SH-SY5Y (cell line): Measurements from ENCODE around the gene SMOC1.

Source experiments
- GATA2 ChIP-seq: IDR thresholded peaks from 2 replicates; pipeline ENCODE4 v1.6.1; 2011; ENCODE audit warnings: mild to moderate bottlenecking, low read depth, low read length
- GATA3 ChIP-seq: IDR thresholded peaks from 2 replicates; pipeline ENCODE4 v1.6.1; 2011; ENCODE audit warnings: low read depth, mild to moderate bottlenecking, low read length, moderate library complexity

DNA sequence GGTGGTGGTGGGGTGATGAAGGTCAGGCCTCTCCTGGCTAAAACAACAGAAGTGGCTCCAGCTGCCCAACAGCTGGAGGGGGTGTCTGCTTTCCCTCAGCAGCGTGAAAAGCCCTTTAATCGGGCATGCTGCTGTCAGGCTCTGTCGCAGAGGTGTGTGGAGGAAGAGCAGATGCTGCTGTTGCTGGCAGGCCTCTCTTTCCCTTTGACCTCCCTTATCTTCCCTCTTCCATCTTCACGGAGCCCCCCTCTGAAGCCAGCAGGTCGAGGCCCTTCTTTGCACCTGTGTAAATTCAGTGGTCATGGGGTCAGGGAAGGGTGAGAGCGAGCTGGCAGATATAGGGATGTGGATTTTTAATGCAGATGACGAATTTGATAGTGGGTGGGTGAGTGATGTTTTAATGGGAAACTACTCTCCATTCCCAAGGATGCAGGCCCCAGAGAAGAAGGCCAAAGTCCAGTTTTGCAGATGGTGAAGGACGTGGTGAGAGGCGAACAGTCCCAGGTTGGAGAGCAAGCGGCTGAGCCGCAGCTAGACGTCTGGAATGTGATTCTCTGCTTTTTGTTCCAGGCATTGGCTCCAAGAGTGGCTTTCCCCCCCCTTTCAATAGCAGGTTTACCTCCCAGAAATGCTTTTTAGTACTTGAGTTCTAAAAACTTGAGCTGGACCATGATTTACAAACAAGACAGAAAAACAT lies 64.0 kb downstream of the SMOC1 start:
- TF ChIP-seq GATA2: peak; percentile 99
- peak; percentile 90 for TF ChIP-seq GATA3
